Activated CD8-positive, alpha-beta T cell treated with anti-CD3 and anti-CD28 coated beads, Interleukin-2, amount 10 ng/mL, durations not matched to agents 7 days and 5 days (primary cell): ENCODE results near the gene GRIK2. TPM values are rescaled to one million over a fixed set of nuclear protein-coding genes. Genes with fewer than 3 reads are reported as not detected.

ENCODE experiments used
- ATAC-seq: fragments of 150-1000 bp; cut with Tn5 transposase; one replicate; pipeline ENCODE4 v1.10.0; 2021; ENCODE audit warnings: moderate library complexity
- CTCF ChIA-PET: fragments of 350-600 bp; sonication (Branson Sonifier 250); formaldehyde crosslinking; loops from one replicate; lab custom pipeline; 2021; ENCODE audit warnings: antibody characterized with exemption; lab: Charles Lee
- POLR2A ChIA-PET: fragments of 350-600 bp; sonication (Branson Sonifier 250); formaldehyde crosslinking; loops from one replicate; lab custom pipeline; 2021; ENCODE audit warnings: antibody characterized with exemption; lab: Charles Lee
- DNase-seq: peaks from one replicate; pipeline ENCODE4 v3.0.0-alpha.2; 2020
- H3K27ac Mint-ChIP-seq: one replicate; pipeline ENCODE4 v1.8.0; 2021; ENCODE audit warnings: mild to moderate bottlenecking, mixed read lengths
- H3K27me3 Mint-ChIP-seq: one replicate; pipeline ENCODE4 v1.8.0; 2021; ENCODE audit warnings: low read depth, mixed read lengths
- H3K36me3 Mint-ChIP-seq: one replicate; pipeline ENCODE4 v1.8.0; 2021; ENCODE audit warnings: low read depth, mixed read lengths
- H3K4me1 Mint-ChIP-seq: one replicate; pipeline ENCODE4 v1.8.0; 2021; ENCODE audit warnings: low read depth, mixed read lengths
- H3K4me3 Mint-ChIP-seq: one replicate; pipeline ENCODE4 v1.8.0; 2021; ENCODE audit warnings: mild to moderate bottlenecking, mixed read lengths
- H3K9me3 Mint-ChIP-seq: one replicate; pipeline ENCODE4 v1.8.0; 2022; ENCODE audit warnings: mixed read lengths; ENCODE audit not compliant: insufficient read depth
- total RNA-seq, 2 experiments: library from RNA; stranded (reverse); gene quantifications; one replicate each; pipeline ENCODE4 v1.2.3, GENCODE V29; 2021

Gene GRIK2
- total RNA-seq, 2 experiments from 2014 or later, result not detected

GRCh38 chr6:101554231-101554630 is 160.7 kb downstream of the GRIK2 start:
- DNase-seq (no peak), ATAC-seq (no peak)
- no peak overlapping the region for H3K4me3 Mint-ChIP-seq
- no peaks in the 10 kb centered on the region for H3K36me3 Mint-ChIP-seq
- H3K4me1 Mint-ChIP-seq, result no peaks in the 10 kb centered on the region
- no peak overlapping the region for H3K27ac Mint-ChIP-seq
- ChIA-PET POLR2A (no interaction called here), CTCF (no interaction called here)
- no peaks in the 10 kb centered on the region for H3K9me3 Mint-ChIP-seq
- no peaks in the 10 kb centered on the region for H3K27me3 Mint-ChIP-seq

- Mint-ChIP-seq H3K27ac (no peak overlapping the region), H3K9me3 (no peaks in the 10 kb centered on the region), H3K27me3 (no peaks in the 10 kb centered on the region), H3K36me3 (no peaks in the 10 kb centered on the region), H3K4me1 (no peaks in the 10 kb centered on the region), H3K4me3 (no peak overlapping the region)
- ChIA-PET POLR2A (no interaction called here), CTCF (no interaction called here)
- DNase-seq (no peak), ATAC-seq (no peak)
Measured at GRCh38 chr6:101558712-101559111, 165.2 kb downstream of the GRIK2 start.

GRCh38 chr6:101572627-101573026 is 179.1 kb downstream of the GRIK2 start:
- H3K9me3 Mint-ChIP-seq, result peaks cover 4% of the 10 kb centered on the region
- H3K4me3 Mint-ChIP-seq, result no peak overlapping the region
- ChIA-PET CTCF (no interaction called here), POLR2A (no interaction called here)
- no peak for DNase-seq
- no peak for ATAC-seq
- no peaks in the 10 kb centered on the region for H3K4me1 Mint-ChIP-seq
- no peaks in the 10 kb centered on the region for H3K36me3 Mint-ChIP-seq
- H3K27me3 Mint-ChIP-seq, result no peaks in the 10 kb centered on the region
- no peak overlapping the region for H3K27ac Mint-ChIP-seq

- H3K4me1 Mint-ChIP-seq, result no peaks in the 10 kb centered on the region
- DNase-seq, result no peak
- peaks cover 4% of the 10 kb centered on the region for H3K9me3 Mint-ChIP-seq
- no peak for ATAC-seq
- CTCF ChIA-PET, result no interaction called here
- no peak overlapping the region for H3K4me3 Mint-ChIP-seq
- no peaks in the 10 kb centered on the region for H3K27me3 Mint-ChIP-seq
- POLR2A ChIA-PET, result no interaction called here
- H3K27ac Mint-ChIP-seq, result no peak overlapping the region
- no peaks in the 10 kb centered on the region for H3K36me3 Mint-ChIP-seq
Measured at GRCh38 chr6:101577091-101577490, 183.6 kb downstream of the GRIK2 start.

GRCh38 chr6:101578306-101578705 is 184.8 kb downstream of the GRIK2 start:
- Mint-ChIP-seq H3K27me3 (no peaks in the 10 kb centered on the region), H3K27ac (no peak overlapping the region), H3K4me3 (no peak overlapping the region), H3K36me3 (no peaks in the 10 kb centered on the region), H3K4me1 (no peaks in the 10 kb centered on the region), H3K9me3 (peaks cover 3% of the 10 kb centered on the region)
- ChIA-PET POLR2A (no interaction called here), CTCF (no interaction called here)
- no peak for DNase-seq
- no peak for ATAC-seq

GRCh38 chr6:101582792-101583191 is 189.3 kb downstream of the GRIK2 start:
- no peaks in the 10 kb centered on the region for H3K27me3 Mint-ChIP-seq
- no peak overlapping the region for H3K27ac Mint-ChIP-seq
- DNase-seq (no peak), ATAC-seq (no peak)
- H3K9me3 Mint-ChIP-seq, result no peaks in the 10 kb centered on the region
- H3K4me1 Mint-ChIP-seq, result no peaks in the 10 kb centered on the region
- H3K36me3 Mint-ChIP-seq, result no peaks in the 10 kb centered on the region
- H3K4me3 Mint-ChIP-seq, result no peak overlapping the region
- ChIA-PET CTCF (no interaction called here), POLR2A (no interaction called here)

- Mint-ChIP-seq H3K4me3 (no peak overlapping the region), H3K27me3 (no peaks in the 10 kb centered on the region), H3K36me3 (no peaks in the 10 kb centered on the region), H3K9me3 (no peaks in the 10 kb centered on the region), H3K27ac (no peak overlapping the region), H3K4me1 (no peaks in the 10 kb centered on the region)
- no peak for DNase-seq
- POLR2A ChIA-PET, result no interaction called here
- ATAC-seq, result no peak
- CTCF ChIA-PET, result no interaction called here
Measured at GRCh38 chr6:101585501-101585900, 192.0 kb downstream of the GRIK2 start.

- ChIA-PET POLR2A (no interaction called here), CTCF (no interaction called here)
- no peaks in the 10 kb centered on the region for H3K27me3 Mint-ChIP-seq
- no peaks in the 10 kb centered on the region for H3K9me3 Mint-ChIP-seq
- no peak overlapping the region for H3K4me3 Mint-ChIP-seq
- no peak overlapping the region for H3K27ac Mint-ChIP-seq
- H3K36me3 Mint-ChIP-seq, result no peaks in the 10 kb centered on the region
- no peaks in the 10 kb centered on the region for H3K4me1 Mint-ChIP-seq
- DNase-seq (no peak), ATAC-seq (no peak)
Measured at GRCh38 chr6:101588343-101588742, 194.8 kb downstream of the GRIK2 start.

GRCh38 chr6:101595276-101595675 is 201.8 kb downstream of the GRIK2 start:
- CTCF ChIA-PET, result no interaction called here
- no peaks in the 10 kb centered on the region for H3K4me1 Mint-ChIP-seq
- no peaks in the 10 kb centered on the region for H3K9me3 Mint-ChIP-seq
- no peak overlapping the region for H3K27ac Mint-ChIP-seq
- no peaks in the 10 kb centered on the region for H3K36me3 Mint-ChIP-seq
- H3K4me3 Mint-ChIP-seq, result no peak overlapping the region
- no peaks in the 10 kb centered on the region for H3K27me3 Mint-ChIP-seq
- ATAC-seq (no peak), DNase-seq (no peak)
- POLR2A ChIA-PET, result no interaction called here

GRCh38 chr6:101597693-101598092 is 204.2 kb downstream of the GRIK2 start:
- ATAC-seq (no peak), DNase-seq (no peak)
- H3K4me3 Mint-ChIP-seq, result no peak overlapping the region
- H3K36me3 Mint-ChIP-seq, result no peaks in the 10 kb centered on the region
- no peaks in the 10 kb centered on the region for H3K27me3 Mint-ChIP-seq
- no peaks in the 10 kb centered on the region for H3K9me3 Mint-ChIP-seq
- H3K27ac Mint-ChIP-seq, result no peak overlapping the region
- ChIA-PET CTCF (no interaction called here), POLR2A (no interaction called here)
- no peaks in the 10 kb centered on the region for H3K4me1 Mint-ChIP-seq

- DNase-seq (no peak), ATAC-seq (no peak)
- H3K9me3 Mint-ChIP-seq, result no peaks in the 10 kb centered on the region
- H3K4me3 Mint-ChIP-seq, result no peak overlapping the region
- H3K4me1 Mint-ChIP-seq, result no peaks in the 10 kb centered on the region
- ChIA-PET POLR2A (no interaction called here), CTCF (no interaction called here)
- no peak overlapping the region for H3K27ac Mint-ChIP-seq
- H3K27me3 Mint-ChIP-seq, result no peaks in the 10 kb centered on the region
- H3K36me3 Mint-ChIP-seq, result no peaks in the 10 kb centered on the region
Measured at GRCh38 chr6:101605426-101605825, 211.9 kb downstream of the GRIK2 start.

- Mint-ChIP-seq H3K9me3 (no peaks in the 10 kb centered on the region), H3K36me3 (no peaks in the 10 kb centered on the region), H3K27me3 (no peaks in the 10 kb centered on the region), H3K4me1 (no peaks in the 10 kb centered on the region), H3K4me3 (no peak overlapping the region), H3K27ac (no peak overlapping the region)
- ChIA-PET POLR2A (no interaction called here), CTCF (no interaction called here)
- DNase-seq, result no peak
- no peak for ATAC-seq
Measured at GRCh38 chr6:101605874-101606273, 212.4 kb downstream of the GRIK2 start.

GRCh38 chr6:101607111-101607690 is 213.7 kb downstream of the GRIK2 start:
- Mint-ChIP-seq H3K36me3 (no peaks in the 10 kb centered on the region), H3K4me3 (no peak overlapping the region), H3K9me3 (no peaks in the 10 kb centered on the region), H3K4me1 (no peaks in the 10 kb centered on the region), H3K27me3 (no peaks in the 10 kb centered on the region), H3K27ac (no peak overlapping the region)
- ATAC-seq (no peak), DNase-seq (no peak)
- POLR2A ChIA-PET, result no interaction called here
- CTCF ChIA-PET, result no interaction called here
